GM12872 (cell line): Measurements from ENCODE around the gene PACC1.

Source experiments
- CTCF ChIP-seq: IDR thresholded peaks from 3 replicates; pipeline ENCODE4 v1.5.1; 2011; ENCODE audit warnings: low read depth, mild to moderate bottlenecking, low read length, moderate library complexity; ENCODE audit not compliant: insufficient read depth

Gene PACC1

DNA sequence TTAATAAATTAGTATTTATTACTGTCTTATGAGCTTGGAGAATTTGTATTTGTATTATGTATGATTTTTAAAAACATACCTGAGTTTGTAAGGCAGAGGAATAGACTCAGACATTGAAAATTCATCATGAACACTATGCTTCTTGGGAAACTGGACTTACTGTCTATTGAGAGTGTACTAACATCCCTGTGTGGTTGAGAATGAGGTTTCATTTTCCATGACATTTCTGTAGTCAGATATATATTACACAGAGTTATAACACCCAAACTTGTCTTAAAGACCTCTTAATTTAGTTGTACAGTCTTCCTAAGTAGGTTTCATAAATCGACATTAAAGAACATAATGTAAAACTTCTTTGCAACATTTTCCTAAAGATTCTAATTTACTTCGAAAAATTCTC is 99.5 kb downstream of the PACC1 start:
- no peak for TF ChIP-seq CTCF
